ENCODE data around the gene FLT4. TPM values are rescaled to one million over a fixed set of nuclear protein-coding genes. Genes with fewer than 3 reads are reported as not detected.
"Not testable (repeated sequence)": the region's sequence is repeated elsewhere in the genome, so short reads cannot be mapped to it uniquely, and the experiment has no call there.

The FLT4 gene
- 5.6 TPM for total RNA-seq
- long read RNA-seq, full-length matches to known transcripts: 3 of 8 reads
- long read RNA-seq, partial matches to known transcripts: 4 of 8 reads
- long read RNA-seq, other reads (novel, unspliced or antisense): 1 of 8 reads

- ATAC-seq (ENCODE audit: poor library complexity): no peak
- no peak for DNase-seq
- intact Hi-C loops (cut with DNase I): no loop called here
Measured at GRCh38 chr5:180649297-180650039, at the start of gene FLT4. FLT4 (minus strand) TSS chr5:180649600; CDS start chr5:180649545, 55 bp downstream.

GRCh38 chr5:180699042-180699441 is 49.6 kb upstream of the FLT4 start:
- intact Hi-C loops (cut with DNase I): no loop called here
- ATAC-seq (ENCODE audit: poor library complexity): no peak
- no peak for DNase-seq

GRCh38 chr5:180696116-180696515 is 46.7 kb upstream of the FLT4 start:
- intact Hi-C loops (cut with DNase I): no loop called here
- ATAC-seq (ENCODE audit: poor library complexity) (no peak), DNase-seq (no peak)

- no peak for DNase-seq
- intact Hi-C loops (cut with DNase I): no loop called here
- ATAC-seq (ENCODE audit: poor library complexity): no peak
Measured at GRCh38 chr5:180692429-180692828, 43.0 kb upstream of the FLT4 start.

GRCh38 chr5:180691046-180691445 is 41.6 kb upstream of the FLT4 start:
- DNase-seq (no peak), ATAC-seq (ENCODE audit: poor library complexity) (no peak)
- intact Hi-C loops (cut with DNase I): no loop called here

- ATAC-seq (ENCODE audit: poor library complexity) (no peak), DNase-seq (no peak)
- intact Hi-C loops (cut with DNase I): no loop called here
Measured at GRCh38 chr5:180690562-180690961, 41.2 kb upstream of the FLT4 start.

GRCh38 chr5:180689775-180690174 is 40.4 kb upstream of the FLT4 start:
- DNase-seq: no peak
- no peak for ATAC-seq (ENCODE audit: poor library complexity)
- intact Hi-C loops (cut with DNase I): no loop called here

GRCh38 chr5:180689071-180689694 is 39.8 kb upstream of the FLT4 start:
- intact Hi-C loops (cut with DNase I): no loop called here
- ATAC-seq (ENCODE audit: poor library complexity) (no peak), DNase-seq (no peak)

GRCh38 chr5:180688330-180689070 is 39.1 kb upstream of the FLT4 start:
- DNase-seq: no peak
- intact Hi-C loops (cut with DNase I): no loop called here
- no peak for ATAC-seq (ENCODE audit: poor library complexity)

- ATAC-seq (ENCODE audit: poor library complexity); DNase-seq; intact Hi-C loops (cut with DNase I): not testable (repeated sequence)
Measured at GRCh38 chr5:180686799-180687198, 37.4 kb upstream of the FLT4 start.

- DNase-seq (no peak), ATAC-seq (ENCODE audit: poor library complexity) (no peak)
- intact Hi-C loops (cut with DNase I): no loop called here
Measured at GRCh38 chr5:180684623-180685161, 35.3 kb upstream of the FLT4 start.

- ATAC-seq (ENCODE audit: poor library complexity) (no peak), DNase-seq (no peak)
- intact Hi-C loops (cut with DNase I): no loop called here
Measured at GRCh38 chr5:180683220-180683922, 34.0 kb upstream of the FLT4 start.

- ATAC-seq (ENCODE audit: poor library complexity) (no peak), DNase-seq (no peak)
- intact Hi-C loops (cut with DNase I): no loop called here
Measured at GRCh38 chr5:180682560-180682959, 33.2 kb upstream of the FLT4 start.

- ATAC-seq (ENCODE audit: poor library complexity); intact Hi-C loops (cut with DNase I); DNase-seq: not testable (repeated sequence)
Measured at GRCh38 chr5:180682008-180682407, 32.6 kb upstream of the FLT4 start.

- ATAC-seq (ENCODE audit: poor library complexity); intact Hi-C loops (cut with DNase I); DNase-seq: not testable (repeated sequence)
Measured at GRCh38 chr5:180678319-180678718, 28.9 kb upstream of the FLT4 start.

- ATAC-seq (ENCODE audit: poor library complexity) (no peak), DNase-seq (no peak)
- intact Hi-C loops (cut with DNase I): no loop called here
Measured at GRCh38 chr5:180675036-180675635, 25.7 kb upstream of the FLT4 start.

GRCh38 chr5:180674090-180674475 is 24.7 kb upstream of the FLT4 start:
- ATAC-seq (ENCODE audit: poor library complexity); intact Hi-C loops (cut with DNase I); DNase-seq: not testable (repeated sequence)

GRCh38 chr5:180673371-180674089 is 24.1 kb upstream of the FLT4 start:
- intact Hi-C loops (cut with DNase I): no loop called here
- no peak for DNase-seq
- ATAC-seq (ENCODE audit: poor library complexity): no peak
